Liver (tissue), 9 donors: ENCODE measurements around the gene MBNL2. TPM values are rescaled to one million over a fixed set of nuclear protein-coding genes. Genes with fewer than 3 reads are reported as not detected.

ENCODE experiments used
- DNase-seq: peaks from one replicate; pipeline ENCODE4 v3.0.0-alpha.2; 2017; ENCODE audit warnings: low spot score
- H3K27ac ChIP-seq, 2 donors: one replicate each; pipeline ENCODE4 v1.7.0; 2013; ENCODE audit warnings: inconsistent platforms in 2 of 2, low read length in 2 of 2, control low read depth in 1 of 2, low read depth in 1 of 2, mild to moderate bottlenecking in 1 of 2
- H3K27me3 ChIP-seq, 4 donors: one replicate each; pipeline versions ENCODE4 v1.6.1 to v1.7.0; 2013; ENCODE audit warnings: low read length in 3 of 4, inconsistent platforms in 1 of 4, mild to moderate bottlenecking in 1 of 4, moderate library complexity in 1 of 4; ENCODE audit not compliant: control insufficient read depth in 4 of 4, insufficient read depth in 4 of 4
- H3K36me3 ChIP-seq, 4 donors: one replicate each; pipeline versions ENCODE4 v1.6.1 to v1.7.0; 2013; ENCODE audit warnings: low read length in 3 of 4, mild to moderate bottlenecking in 3 of 4, low read depth in 1 of 4, moderate library complexity in 1 of 4; ENCODE audit not compliant: control insufficient read depth in 4 of 4, insufficient read depth in 3 of 4
- H3K4me1 ChIP-seq, 4 donors: one replicate each; pipeline versions ENCODE4 v1.6.1 to v1.7.0; 2013; ENCODE audit warnings: low read length in 3 of 4, mild to moderate bottlenecking in 3 of 4, moderate library complexity in 1 of 4; ENCODE audit not compliant: control insufficient read depth in 4 of 4, insufficient read depth in 4 of 4
- H3K4me3 ChIP-seq, 3 donors: one replicate each; pipeline versions ENCODE4 v1.6.1 to v1.7.0; 2013; ENCODE audit warnings: low read length in 3 of 3, control low read depth in 1 of 3, low read depth in 1 of 3, mild to moderate bottlenecking in 1 of 3
- H3K9ac ChIP-seq, 2 donors: one replicate each; pipeline ENCODE4 v1.7.0; 2013; ENCODE audit warnings: low read length in 2 of 2, mild to moderate bottlenecking in 2 of 2, moderate library complexity in 2 of 2, control low read depth in 1 of 2, low read depth in 1 of 2
- H3K9me3 ChIP-seq, 4 donors: one replicate each; pipeline versions ENCODE4 v1.6.1 to v1.7.0; 2013; ENCODE audit warnings: low read length in 3 of 4; ENCODE audit not compliant: control insufficient read depth in 4 of 4
- CTCF ChIP-seq: fragments of 150-350 bp; IDR thresholded peaks from 2 replicates; pipeline ENCODE4 v1.5.1; 2017; ENCODE audit warnings: improper control_type of control experiment, low read depth, low read length; ENCODE audit not compliant: missing input control
- FOXA2 ChIP-seq: IDR thresholded peaks from 2 replicates; pipeline ENCODE4 v1.6.1; 2016; ENCODE audit warnings: antibody characterized with exemption
- GABPA ChIP-seq, 2 donors: IDR thresholded peaks in 1 of 2; conservative IDR thresholded peaks in 1 of 2; 2 replicates each; pipeline ENCODE4 v1.6.1; 2016; ENCODE audit warnings: antibody characterized with exemption in 2 of 2, mild to moderate bottlenecking in 1 of 2, moderate library complexity in 1 of 2
- HNF4A ChIP-seq, 2 donors: conservative IDR thresholded peaks; 2 replicates each; pipeline ENCODE4 v1.6.1; 2016; ENCODE audit warnings: antibody characterized with exemption in 2 of 2, mild to moderate bottlenecking in 2 of 2
- HNF4G ChIP-seq: IDR thresholded peaks from 2 replicates; pipeline ENCODE4 v1.6.1; 2016; ENCODE audit warnings: antibody characterized with exemption
- JUND ChIP-seq, 2 donors: IDR thresholded peaks; 2 replicates each; pipeline ENCODE4 v1.6.1; 2016; ENCODE audit warnings: antibody characterized with exemption in 2 of 2
- NR2F2 ChIP-seq: IDR thresholded peaks from 2 replicates; pipeline ENCODE4 v1.6.1; 2016; ENCODE audit warnings: antibody characterized with exemption
- RAD21 ChIP-seq, 2 donors: IDR thresholded peaks; 2 replicates each; pipeline ENCODE4 v1.6.1; 2016; ENCODE audit warnings: antibody characterized with exemption in 2 of 2, mild to moderate bottlenecking in 2 of 2
- RXRA ChIP-seq, 2 donors: IDR thresholded peaks; 2 replicates each; pipeline ENCODE4 v1.6.1; 2017 to 2018; ENCODE audit warnings: antibody characterized with exemption in 2 of 2, mild to moderate bottlenecking in 1 of 2
- TAF1 ChIP-seq: conservative IDR thresholded peaks from 2 replicates; pipeline ENCODE4 v1.6.1; 2016; ENCODE audit warnings: antibody characterized with exemption, mild to moderate bottlenecking
- YY1 ChIP-seq: IDR thresholded peaks from 2 replicates; pipeline ENCODE4 v1.6.1; 2016; ENCODE audit warnings: antibody characterized with exemption, mild to moderate bottlenecking
- ZBTB33 ChIP-seq: IDR thresholded peaks from 2 replicates; pipeline ENCODE4 v1.6.1; 2016; ENCODE audit warnings: antibody characterized with exemption
- WGBS: extraction: QIAGEN DNeasy Blood & Tissue Kit; methylation state at CpG from one replicate; pipeline ENCODE4 v1.1.7; 2013; 5-methylcytosine and 5-hydroxymethylcytosine counted together
- polyA plus RNA-seq, 2 donors: library from polyadenylated mRNA; stranded (reverse) in 1 of 2; unstranded in 1 of 2; fragments of 200-250 nt in 1 of 2; fragments of >200 nt in 1 of 2; fragmentation: Nextera tagmentation in 1 of 2; extraction: Ambion mirVana in 1 of 2; gene quantifications; one replicate each; pipeline versions ENCODE4 v1.2.1 to v1.2.3, GENCODE V29; 2013 to 2015
- total RNA-seq, 2 donors: library from RNA; depleted of rRNA; stranded (reverse); fragments of >200 nt; gene quantifications; one replicate each; pipeline ENCODE4 v1.2.3, GENCODE V29; 2014
- donor health status: healthy.
- donor health status: healthy.
- donor health status: healthy.
- donor health status: healthy.
- donor health status: healthy.

MBNL2 gene
- total and polyA plus RNA-seq, 4 donors: 16.0 to 49.6 (median 36.8) TPM

GRCh38 chr13:97234236-97234635 is 12.1 kb downstream of the MBNL2 start (continued):
- TF ChIP-seq HNF4A (conservative IDR thresholded peaks at IDR 0.05) (peak; percentile 55 to 59), JUND (IDR thresholded peaks at IDR 0.05) (no peak), RXRA (IDR thresholded peaks at IDR 0.05) (peak; percentile 8 to 25)

DNA sequence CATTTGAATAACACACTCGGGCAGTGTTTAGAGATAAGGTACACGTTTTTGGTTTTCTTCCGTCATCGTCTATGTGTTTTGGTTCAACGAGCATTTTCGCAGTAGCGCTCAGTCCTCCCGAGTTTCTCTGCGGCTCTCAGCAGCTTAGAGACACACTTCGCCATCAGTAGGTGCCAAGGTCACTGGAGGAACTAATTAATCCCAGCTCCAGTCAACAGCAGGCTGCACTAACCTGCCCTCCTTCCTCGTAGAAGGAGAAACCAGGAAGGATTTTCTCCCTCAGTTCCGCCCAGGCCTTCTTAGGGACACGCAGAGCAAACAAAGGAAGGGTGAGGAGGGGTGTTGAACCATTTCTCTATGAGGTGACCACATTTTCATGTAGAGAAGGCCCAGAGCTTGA is 12.6 kb downstream of the MBNL2 start:
- H3K4me3 ChIP-seq: no peak overlapping the region
- no peak for DNase-seq
- no peak for TF ChIP-seq GABPA (IDR thresholded peaks at IDR 0.05 in 1 of 2, conservative IDR thresholded peaks at IDR 0.05 in 1 of 2)
- no peak for TF ChIP-seq HNF4G
- TF ChIP-seq FOXA2: no peak
- TF ChIP-seq RXRA (IDR thresholded peaks at IDR 0.05): no peak
- H3K27me3 ChIP-seq: no peaks in the 10 kb centered on the region
- peaks cover 2 to 10% (median 7%) of the 10 kb centered on the region in 4 donors for H3K36me3 ChIP-seq
- no peak overlapping the region for H3K9ac ChIP-seq
- H3K9me3 ChIP-seq: no peaks in the 10 kb centered on the region
- 83% methylated on average over 13 of the region's 13 CpGs for WGBS
- H3K27ac ChIP-seq: no peak overlapping the region
- peaks cover 21 to 76% (median 50%) of the 10 kb centered on the region in 4 donors for H3K4me1 ChIP-seq

DNA sequence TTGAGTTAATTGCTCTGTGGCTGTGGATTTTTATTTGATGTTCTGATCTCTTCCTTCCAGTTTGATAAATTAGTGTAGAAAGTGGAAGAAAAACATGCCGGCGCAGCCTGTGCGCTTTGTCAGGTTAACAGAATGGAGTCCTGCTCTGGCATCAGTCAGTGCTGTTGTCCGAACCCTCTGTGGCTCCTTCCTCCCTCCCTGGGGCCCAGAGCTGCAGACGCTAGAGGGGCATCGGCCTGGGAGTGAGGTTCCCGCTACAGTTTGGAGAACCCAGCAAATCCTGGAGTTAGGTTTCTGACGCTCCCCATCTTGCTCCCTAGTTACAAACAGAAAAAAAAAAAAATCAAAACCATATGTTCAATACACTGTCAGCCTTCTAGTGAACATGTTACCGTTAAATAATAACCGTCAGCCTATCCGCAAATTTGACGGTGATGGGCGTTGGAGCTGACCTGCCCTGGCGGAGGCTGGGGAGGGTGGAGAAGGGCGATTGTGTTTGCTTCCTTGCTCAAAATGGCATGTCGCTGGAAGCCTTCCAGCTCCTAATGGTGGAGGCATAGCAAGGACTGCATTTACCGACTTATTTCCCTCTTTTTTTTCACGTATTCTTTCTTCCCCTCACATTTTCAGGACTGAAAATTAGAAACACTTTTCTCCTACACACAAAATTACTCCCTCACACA is 13.6 kb downstream of the MBNL2 start:
- Histone ChIP-seq H3K27ac (no peak overlapping the region), H3K9me3 (no peaks in the 10 kb centered on the region), H3K27me3 (no peaks in the 10 kb centered on the region), H3K4me1 (peaks cover 19 to 78% (median 55%) of the 10 kb centered on the region in 4 donors), H3K4me3 (no peak overlapping the region), H3K9ac (no peak overlapping the region), H3K36me3 (peaks cover 2 to 10% (median 7%) of the 10 kb centered on the region in 4 donors)
- TF ChIP-seq TAF1 (no peak), HNF4A (conservative IDR thresholded peaks at IDR 0.05) (no peak), GABPA (IDR thresholded peaks at IDR 0.05 in 1 of 2, conservative IDR thresholded peaks at IDR 0.05 in 1 of 2) (no peak), CTCF (no peak), RAD21 (IDR thresholded peaks at IDR 0.05) (no peak), NR2F2 (no peak), YY1 (no peak)
- no peak for DNase-seq
- 78% methylated on average over 18 of the region's 18 CpGs for WGBS

DNA sequence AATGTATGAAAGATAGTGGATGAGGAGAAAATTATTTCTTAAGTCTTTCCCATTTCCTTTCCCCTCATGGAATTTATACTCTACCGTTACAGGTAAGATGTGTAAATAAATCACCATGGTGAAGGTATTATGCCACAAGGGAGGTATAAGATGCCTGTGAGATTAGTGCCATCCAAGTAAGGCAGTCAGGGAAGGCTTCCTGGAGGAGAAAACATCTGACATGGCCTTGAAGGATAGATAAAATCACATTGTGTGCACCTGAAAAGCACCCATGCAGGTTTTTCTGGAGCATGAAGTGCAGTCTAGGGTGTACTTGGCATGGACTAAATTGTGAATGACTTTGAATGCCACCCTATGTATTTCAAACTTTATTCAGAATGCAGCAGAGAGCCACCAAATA is 15.3 kb downstream of the MBNL2 start:
- no peak overlapping the region for H3K27ac ChIP-seq
- 72% methylated on average over 1 of the region's 1 CpG for WGBS
- peaks cover 20 to 81% (median 59%) of the 10 kb centered on the region in 4 donors for H3K4me1 ChIP-seq
- H3K4me3 ChIP-seq: no peak overlapping the region
- no peak overlapping the region for H3K9ac ChIP-seq
- H3K9me3 ChIP-seq: no peaks in the 10 kb centered on the region
- no peak for DNase-seq
- H3K27me3 ChIP-seq: no peaks in the 10 kb centered on the region
- peaks cover 0 to 5% (median 3%) of the 10 kb centered on the region in 4 donors for H3K36me3 ChIP-seq
- TF ChIP-seq TAF1: no peak
- TF ChIP-seq HNF4A (conservative IDR thresholded peaks at IDR 0.05): no peak
- no peak for TF ChIP-seq GABPA (IDR thresholded peaks at IDR 0.05 in 1 of 2, conservative IDR thresholded peaks at IDR 0.05 in 1 of 2)
- no peak for TF ChIP-seq CTCF
- TF ChIP-seq RXRA (IDR thresholded peaks at IDR 0.05): no peak
- no peak for TF ChIP-seq ZBTB33
